Activated CD8-positive, alpha-beta memory T cell treated with anti-CD3 and anti-CD28 coated beads for 36 hours (primary cell): ENCODE data around the gene MCM9. TPM values are rescaled to one million over a fixed set of nuclear protein-coding genes. Genes with fewer than 3 reads are reported as not detected.

Experiments
- CTCF ChIA-PET: fragments of 350-600 bp; sonication (Branson Sonifier 250); formaldehyde crosslinking; loops from one replicate; lab custom pipeline; 2021; ENCODE audit warnings: antibody characterized with exemption; lab: Charles Lee
- POLR2A ChIA-PET: fragments of 350-600 bp; sonication (Branson Sonifier 250); formaldehyde crosslinking; loops from one replicate; lab custom pipeline; 2021; ENCODE audit warnings: antibody characterized with exemption; lab: Charles Lee
- total RNA-seq, 2 experiments: library from RNA; stranded (reverse); gene quantifications; one replicate each; pipeline ENCODE4 v1.2.3, GENCODE V29; 2021

The MCM9 gene
- total RNA-seq, 2 experiments from 2014 or later, result 19.3 TPM

GRCh38 chr6:118897386-118897785 lies 37.6 kb downstream of the MCM9 start:
- POLR2A ChIA-PET, result interaction anchor here (1.1 kb wide), 1 partner anchor 187 kb away, joined by 5 read pairs; no protein-coding TSS in a partner anchor
- CTCF ChIA-PET, result interaction anchor here (1.6 kb wide), 1 partner anchor 15 kb away, joined by 3 read pairs; no protein-coding TSS in a partner anchor

- POLR2A ChIA-PET, result interaction anchor here (0.7 to 1.1 kb wide), 4 partner anchors 26 to 187 kb away, joined by 3 to 5 read pairs (median 4); no protein-coding TSS in a partner anchor
- CTCF ChIA-PET, result interaction anchor here (1.1 to 1.6 kb wide), 3 partner anchors 15 to 187 kb away, joined by 3 to 4 read pairs (median 3); no protein-coding TSS in a partner anchor
Measured at GRCh38 chr6:118896339-118897136, 38.4 kb downstream of the MCM9 start.

- ChIA-PET POLR2A (interaction anchor here (0.7 to 1.0 kb wide), 3 partner anchors 26 to 46 kb away, joined by 3 to 4 read pairs (median 3); no protein-coding TSS in a partner anchor), CTCF (interaction anchor here (1.1 to 1.6 kb wide), 3 partner anchors 14 to 187 kb away, joined by 3 to 4 read pairs (median 3); no protein-coding TSS in a partner anchor)
Measured at GRCh38 chr6:118895859-118896258, 39.1 kb downstream of the MCM9 start.

DNA sequence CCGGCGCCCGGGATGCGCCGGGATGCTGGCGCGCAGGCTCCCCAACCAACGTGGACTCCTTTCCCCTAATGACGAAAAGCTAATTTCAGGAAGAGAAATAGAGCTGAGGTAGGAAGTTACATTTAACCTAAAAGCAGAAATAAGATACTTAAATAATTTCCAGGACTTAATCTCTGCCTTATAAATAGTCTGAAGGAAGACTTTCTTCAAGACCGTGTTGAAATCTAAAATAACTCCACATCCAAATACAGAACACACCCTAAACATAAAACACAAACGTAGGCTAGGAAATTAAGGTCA lies 39.7 kb downstream of the MCM9 start:
- ChIA-PET CTCF (interaction anchor here (1.1 to 1.2 kb wide), 2 partner anchors 95 to 186 kb away, joined by 3 to 4 read pairs; no protein-coding TSS in a partner anchor), POLR2A (no interaction called here)

DNA sequence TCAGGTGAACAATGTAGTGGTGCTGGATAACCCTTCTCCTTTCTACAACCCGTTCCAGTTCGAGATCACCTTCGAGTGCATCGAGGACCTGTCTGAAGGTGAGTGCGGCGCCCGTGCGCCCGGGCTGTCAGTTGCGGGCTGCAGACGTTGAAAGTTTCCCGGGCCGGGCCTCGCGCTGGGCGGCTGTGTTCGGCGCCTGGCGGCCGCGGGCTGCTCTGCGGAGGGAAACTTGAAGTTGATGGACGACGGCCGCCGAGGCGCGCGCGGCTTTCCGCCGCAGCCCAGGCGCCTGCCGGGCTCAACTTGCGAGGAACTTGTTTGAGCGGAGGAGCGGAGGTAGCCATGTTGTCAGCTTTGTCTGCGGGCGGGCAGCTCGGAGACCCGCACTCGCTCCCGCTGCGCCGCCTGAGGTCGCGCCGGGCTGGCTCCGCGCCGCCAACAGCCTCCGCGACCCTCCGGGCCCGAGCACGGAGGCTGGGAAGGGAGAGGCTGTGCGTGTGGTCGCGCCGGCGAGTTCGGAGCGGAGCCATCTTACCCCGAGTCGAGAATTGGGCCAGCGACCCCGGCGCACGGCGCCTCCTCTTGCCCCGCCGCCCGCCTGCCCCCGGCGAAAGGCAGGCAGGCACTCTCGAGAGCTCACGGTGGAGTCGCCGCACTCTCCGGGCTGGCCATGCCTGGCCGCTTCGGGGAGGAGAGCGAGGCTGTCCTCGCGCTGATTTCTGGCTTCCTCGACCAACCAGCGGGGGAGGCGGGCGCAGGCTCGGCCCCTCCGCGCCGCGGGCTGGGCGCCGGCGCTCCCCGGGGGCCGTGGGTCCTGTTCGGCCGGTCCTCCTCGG lies 40.3 kb downstream of the MCM9 start:
- ChIA-PET CTCF (interaction anchor here (0.5 to 0.9 kb wide), 2 partner anchors 11 to 208 kb away, joined by 3 read pairs; no protein-coding TSS in a partner anchor), POLR2A (interaction anchor here (0.5 to 1.6 kb wide), 3 partner anchors 30 to 184 kb away, joined by 3 to 5 read pairs (median 4); partner anchors contain the start of genes FAM184A and MCM9)

DNA sequence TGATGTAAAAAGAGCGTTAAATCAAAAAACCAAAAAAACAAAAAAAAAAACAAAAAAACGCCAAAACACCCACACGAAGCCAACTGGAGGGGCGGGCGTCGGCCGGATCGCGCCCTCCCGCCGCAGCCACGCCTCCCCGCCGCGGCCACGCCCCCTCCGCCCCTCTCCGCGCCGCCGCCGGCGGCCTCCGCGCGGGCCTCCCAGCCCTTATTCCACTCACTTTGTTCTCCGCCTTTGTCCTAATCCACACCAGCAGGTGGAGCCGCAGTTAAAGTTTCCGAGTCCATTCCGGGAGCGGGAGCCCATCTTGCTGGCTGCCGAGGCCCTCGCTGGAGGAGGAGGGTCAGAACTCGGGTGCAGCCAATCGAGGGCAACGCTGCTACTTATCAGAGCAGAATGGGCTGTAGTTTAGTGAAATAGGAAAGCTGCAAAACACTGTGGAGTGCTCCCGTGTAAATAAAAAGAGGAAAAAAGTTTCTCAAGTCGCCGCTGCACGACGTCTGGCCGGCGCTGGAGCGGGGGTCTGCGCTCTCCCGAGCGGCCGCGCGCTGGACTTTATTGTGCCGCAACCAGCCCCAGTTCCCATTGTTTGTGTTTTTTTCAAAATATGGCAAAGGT lies 41.0 kb downstream of the MCM9 start, which contains the start of gene ASF1A:
TSS of gene ASF1A (plus strand) at position 346 of the 618 bp plus-strand sequence. CDS start at position 608, 262 bp downstream.
- CTCF ChIA-PET, result interaction anchor here (0.5 to 0.9 kb wide), 2 partner anchors 10 to 209 kb away, joined by 3 read pairs; no protein-coding TSS in a partner anchor

GRCh38 chr6:118893064-118893806 lies 41.7 kb downstream of the MCM9 start:
- ChIA-PET POLR2A (interaction anchor here (1.6 kb wide), 2 partner anchors 42 to 185 kb away, joined by 3 to 6 read pairs; partner anchors contain the start of genes FAM184A and MCM9), CTCF (interaction anchor here (0.9 kb wide), 1 partner anchor 9 kb away, joined by 3 read pairs; no protein-coding TSS in a partner anchor)

More for the DNA sequence above, 41.0 kb downstream of the MCM9 start, which contains the start of gene ASF1A:
- POLR2A ChIA-PET, result interaction anchor here (0.5 to 1.6 kb wide), 4 partner anchors 30 to 184 kb away, joined by 3 to 6 read pairs (median 4); partner anchors contain the start of genes FAM184A and MCM9

DNA sequence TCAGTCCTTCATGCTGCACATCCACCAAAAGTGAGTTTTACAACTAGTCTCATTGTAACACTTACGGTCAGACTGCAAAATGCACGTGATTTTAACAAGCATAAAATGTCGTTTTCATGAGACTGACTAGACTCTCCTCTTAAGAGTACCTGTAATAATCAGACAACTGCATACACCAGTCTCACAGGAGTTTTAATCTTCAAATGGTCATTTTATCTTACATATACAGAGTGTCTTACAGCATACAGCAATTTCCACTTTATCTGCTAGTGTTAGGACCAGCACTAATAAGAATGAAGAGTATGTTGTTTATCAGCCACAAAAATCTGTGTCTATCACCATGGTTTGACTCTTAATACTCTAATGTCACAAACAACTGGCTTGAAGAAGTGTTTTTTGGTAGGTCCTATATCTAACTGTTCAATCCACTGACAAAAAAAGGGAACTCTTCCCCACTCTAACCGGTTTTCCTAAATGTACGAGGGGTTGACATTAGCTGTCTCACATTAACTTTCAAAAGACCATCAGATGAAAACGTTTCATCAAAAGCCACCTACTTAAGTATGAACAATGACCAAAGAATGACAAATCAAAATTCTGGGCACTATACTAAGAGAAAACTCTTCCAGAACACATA lies 42.5 kb downstream of the MCM9 start:
- ChIA-PET CTCF (no interaction called here), POLR2A (interaction anchor here (0.5 to 1.6 kb wide), 2 partner anchors 42 to 105 kb away, joined by 5 to 6 read pairs; partner anchors contain the start of gene MCM9)

DNA sequence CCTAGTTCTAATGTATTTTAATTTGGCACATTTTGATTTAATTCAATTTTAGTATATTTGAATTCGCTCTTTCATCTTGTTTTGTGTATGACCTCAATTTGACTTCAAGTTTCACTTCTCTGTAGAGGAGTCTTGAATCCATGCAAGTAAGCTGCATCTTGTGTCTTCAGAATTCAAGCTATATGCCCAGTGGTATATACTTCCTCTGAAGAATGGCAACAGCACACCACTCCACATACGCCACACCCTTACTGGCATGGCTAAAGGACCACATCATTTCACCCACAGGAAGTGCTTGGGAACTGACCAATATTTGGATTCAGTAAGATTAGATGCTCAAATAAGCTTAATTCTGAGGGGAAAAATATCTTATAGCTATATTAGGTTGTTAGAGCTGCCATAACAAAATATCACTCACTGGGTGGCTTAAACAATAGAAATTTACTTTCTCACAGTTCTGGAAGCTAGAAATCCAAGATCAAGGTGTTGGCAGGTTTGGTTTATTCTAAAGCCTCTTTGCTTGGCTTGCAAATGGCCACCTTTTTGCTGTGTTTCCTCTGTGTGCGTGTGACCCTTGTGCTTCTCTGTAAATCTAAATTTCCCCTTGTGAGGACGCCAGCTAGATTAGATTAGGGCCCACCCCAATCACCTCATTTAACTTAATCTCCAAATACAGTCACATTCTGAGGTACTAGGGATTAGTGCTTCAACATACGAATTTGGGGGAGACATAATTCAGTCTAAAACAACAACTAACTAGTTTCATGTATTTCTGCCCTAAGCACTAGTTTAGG lies 43.8 kb downstream of the MCM9 start:
- CTCF ChIA-PET, result no interaction called here
- POLR2A ChIA-PET, result interaction anchor here (0.5 to 0.7 kb wide), 2 partner anchors 9 kb away, joined by 3 to 5 read pairs; no protein-coding TSS in a partner anchor

DNA sequence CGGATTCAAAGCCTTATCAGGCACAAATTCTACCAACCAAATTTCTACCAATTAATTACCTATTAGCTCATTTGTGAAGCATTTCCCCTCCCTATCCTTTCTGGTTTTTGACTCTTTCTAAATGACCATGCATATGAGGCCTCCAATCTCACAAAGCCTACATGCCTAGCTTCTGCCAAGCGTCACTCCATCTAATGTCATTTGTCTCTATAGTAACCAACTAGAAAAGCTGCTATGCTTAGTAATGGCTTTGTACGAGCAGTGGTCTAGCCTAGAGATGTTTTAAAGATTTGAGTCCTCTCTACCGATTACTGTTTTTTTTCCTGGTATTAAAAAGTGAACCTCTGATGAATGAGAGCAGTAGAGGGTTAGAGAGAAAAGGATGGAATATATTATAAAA lies 45.8 kb downstream of the MCM9 start:
- ChIA-PET POLR2A (interaction anchor here (1.3 kb wide), 1 partner anchor 46 kb away, joined by 5 read pairs; the partner anchor contains the start of gene MCM9), CTCF (interaction anchor here (0.9 kb wide), 1 partner anchor 24 kb away, joined by 3 read pairs; no protein-coding TSS in a partner anchor)

- ChIA-PET CTCF (no interaction called here), POLR2A (no interaction called here)
Measured at GRCh38 chr6:118886641-118887040, 48.3 kb downstream of the MCM9 start.

DNA sequence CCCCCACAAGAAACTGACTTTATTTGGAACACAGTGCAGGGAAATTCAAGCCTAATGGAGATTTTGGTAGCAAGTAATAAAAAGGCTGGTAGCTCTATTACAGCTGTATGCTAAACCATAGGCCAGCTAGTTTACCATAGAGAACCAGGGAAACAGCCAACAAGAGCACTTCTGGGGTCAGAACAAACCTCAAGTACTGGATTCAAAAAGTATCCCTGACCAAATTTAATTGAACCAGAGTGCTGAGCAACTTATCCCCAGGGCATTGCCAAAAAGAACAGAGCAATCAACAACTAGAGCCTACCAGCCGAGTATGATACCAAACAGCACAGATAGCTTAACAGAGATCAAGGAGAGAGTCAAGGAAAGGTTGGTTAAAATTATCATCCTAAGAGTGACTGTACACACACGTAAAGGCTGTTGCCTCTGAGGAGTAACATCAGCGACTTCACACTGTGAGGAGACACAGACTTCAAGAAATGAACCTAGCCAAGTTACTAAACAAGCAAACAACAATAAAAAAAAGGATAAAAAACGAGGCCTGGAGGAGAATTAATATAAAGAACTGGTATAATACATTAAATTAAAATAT lies 52.5 kb downstream of the MCM9 start:
- CTCF ChIA-PET, result interaction anchor here (1.2 to 1.3 kb wide), 2 partner anchors 14 to 52 kb away, joined by 3 read pairs; partner anchors contain the start of gene MCM9
- POLR2A ChIA-PET, result interaction anchor here (0.7 kb wide), 1 partner anchor 8 kb away, joined by 5 read pairs; no protein-coding TSS in a partner anchor

DNA sequence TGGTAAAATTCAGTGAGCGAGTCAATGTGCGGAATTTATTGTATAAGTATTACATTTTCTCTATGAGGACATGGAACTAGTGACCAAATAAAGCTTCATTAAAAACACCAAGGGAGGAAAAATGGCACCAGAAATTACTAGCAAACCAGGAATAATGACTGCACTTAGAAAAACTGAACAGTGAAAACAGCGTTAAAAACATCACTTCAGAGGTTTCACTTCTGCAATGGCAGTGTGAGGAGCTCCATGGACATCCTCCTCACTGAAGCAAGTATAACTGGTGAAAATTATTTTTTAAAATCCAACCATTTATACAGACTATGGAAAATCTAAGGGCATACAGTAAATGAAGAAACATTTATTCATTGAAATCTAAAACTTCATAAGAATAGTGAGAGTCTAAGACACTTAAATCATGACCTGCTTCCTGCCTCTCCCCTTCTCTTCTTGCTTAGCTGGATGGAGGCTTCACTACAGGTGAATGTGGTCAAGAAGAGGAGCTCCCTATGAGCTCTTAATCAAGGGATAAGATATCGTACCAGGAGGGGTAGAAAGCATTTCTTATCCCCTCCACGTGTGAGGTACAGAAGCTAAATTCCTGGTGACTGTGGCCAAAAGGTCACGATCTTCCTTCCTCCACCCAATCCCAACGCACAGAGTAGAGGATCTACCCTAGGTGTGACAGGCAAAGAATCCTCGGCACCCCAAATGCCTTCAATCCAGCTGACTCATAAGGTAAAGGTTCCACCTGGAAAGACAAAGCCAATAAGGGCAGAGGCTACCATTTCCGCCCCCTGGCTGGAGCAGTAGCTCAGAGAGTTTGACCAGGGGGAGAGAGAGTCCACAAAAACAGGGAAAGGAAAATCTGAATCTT lies 53.3 kb downstream of the MCM9 start:
- POLR2A ChIA-PET, result interaction anchor here (0.7 kb wide), 1 partner anchor 9 kb away, joined by 5 read pairs; no protein-coding TSS in a partner anchor
- CTCF ChIA-PET, result interaction anchor here (1.2 to 1.3 kb wide), 2 partner anchors 15 to 53 kb away, joined by 3 read pairs; partner anchors contain the start of gene MCM9

- CTCF ChIA-PET, result no interaction called here
Measured at GRCh38 chr6:118877806-118878205, 57.2 kb downstream of the MCM9 start.

DNA sequence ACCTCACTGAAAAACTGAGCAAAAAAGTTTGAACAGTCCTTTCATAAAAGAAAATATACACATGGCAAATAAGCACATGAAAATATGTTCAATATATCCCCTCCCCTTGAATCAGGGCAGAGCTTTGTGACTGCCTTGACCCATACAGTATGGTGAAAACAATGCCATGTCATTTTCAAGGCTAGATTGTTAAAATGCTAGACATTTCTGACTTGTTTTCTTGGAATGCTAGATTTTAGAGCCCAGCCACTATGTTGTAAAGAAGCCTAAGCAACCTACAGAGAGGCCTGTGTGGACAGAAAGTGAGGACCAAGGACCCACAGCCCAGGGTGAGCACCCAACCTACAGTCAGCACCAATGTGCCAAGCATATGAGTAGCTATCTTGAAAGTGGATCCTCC lies 58.1 kb downstream of the MCM9 start:
- ChIA-PET POLR2A (no interaction called here), CTCF (no interaction called here)

More at GRCh38 chr6:118877806-118878205, 57.2 kb downstream of the MCM9 start:
- POLR2A ChIA-PET, result no interaction called here
